Panc1 (cell line): ENCODE measurements around the gene THSD7A. TPM values are rescaled to one million over a fixed set of nuclear protein-coding genes. Genes with fewer than 3 reads are reported as not detected.

Experiments used
- ATAC-seq: fragments of 200-7000 bp; cut with Tn5 transposase; 2 replicates; pipeline ENCODE4 v1.9.1; 2020; ENCODE audit warnings: mild to moderate bottlenecking, moderate library complexity
- BruUV-seq: library from RNA; stranded (reverse); fragments of 400-500 nt; replicated peaks from 2 replicates; lab custom pipeline; 2021; lab: Mats Ljungman, UMichigan
- CTCF ChIA-PET: fragments of 300-600 bp; sonication (Branson Sonifier 250); formaldehyde crosslinking; loops from one replicate; lab custom pipeline; 2022; ENCODE audit warnings: antibody characterized with exemption; lab: Charles Lee
- POLR2A ChIA-PET: fragments of 300-600 bp; sonication (Branson Sonifier 250); formaldehyde crosslinking; loops from one replicate; lab custom pipeline; 2022; ENCODE audit warnings: antibody characterized with exemption; lab: Charles Lee
- DNase-seq: peaks from one replicate; pipeline ENCODE4 v3.0.0-alpha.2; 2010; ENCODE audit warnings: low read depth, low spot score
- H3K27ac ChIP-seq: 2 replicates; pipeline ENCODE4 v1.5.1; 2011; ENCODE audit warnings: mild to moderate bottlenecking, low read length, inconsistent platforms
- H3K27me3 ChIP-seq: fragments of 200-500 bp; sonication (Bioruptor generic); 2 replicates; pipeline ENCODE4 v1.6.0; 2014; ENCODE audit warnings: low read length, inconsistent platforms; ENCODE audit not compliant: control insufficient read depth, insufficient read depth
- H3K36me3 ChIP-seq: fragments of 200-500 bp; sonication (Bioruptor generic); 2 replicates; pipeline ENCODE4 v1.5.1; 2014; ENCODE audit warnings: inconsistent platforms, mild to moderate bottlenecking, low read length, moderate library complexity; ENCODE audit not compliant: control insufficient read depth, insufficient read depth
- H3K4me1 ChIP-seq: 2 replicates; pipeline ENCODE4 v1.5.1; 2011; ENCODE audit warnings: inconsistent platforms, mild to moderate bottlenecking, low read length, moderate library complexity; ENCODE audit not compliant: control insufficient read depth, insufficient read depth
- H3K4me3 ChIP-seq, 2 experiments: 2 replicates each; pipeline ENCODE4 v1.5.1; 2011 to 2012; ENCODE audit warnings: low read depth in 2 of 2, low read length in 2 of 2, mild to moderate bottlenecking in 2 of 2, inconsistent platforms in 1 of 2, moderate library complexity in 1 of 2
- H3K9me3 ChIP-seq: fragments of 200-500 bp; sonication (Bioruptor generic); 2 replicates; pipeline ENCODE4 v1.5.1; 2014; ENCODE audit warnings: low read depth, mild to moderate bottlenecking, inconsistent platforms, low read length, moderate library complexity; ENCODE audit not compliant: control insufficient read depth, insufficient read depth
- CTCF ChIP-seq: fragments of 450-650 bp; IDR thresholded peaks from 2 replicates; pipeline ENCODE4 v1.5.1; 2017; ENCODE audit warnings: mild to moderate bottlenecking
- POLR2AphosphoS5 ChIP-seq: IDR thresholded peaks from 2 replicates; pipeline ENCODE4 v1.6.1; 2012; ENCODE audit warnings: mild to moderate bottlenecking, low read depth, low read length, moderate library complexity
- REST ChIP-seq, 2 experiments: IDR thresholded peaks; 2 replicates each; pipeline ENCODE4 v1.6.1; 2011 to 2012; ENCODE audit warnings: low read depth in 2 of 2, control low read depth in 1 of 2, low read length in 1 of 2, mild to moderate bottlenecking in 1 of 2, moderate library complexity in 1 of 2; ENCODE audit not compliant: insufficient read depth in 1 of 2
- SIN3A ChIP-seq: IDR thresholded peaks from 2 replicates; pipeline ENCODE4 v1.6.1; 2012; ENCODE audit warnings: low read depth, mild to moderate bottlenecking, low read length, moderate library complexity, borderline replicate concordance; ENCODE audit not compliant: insufficient read depth
- TCF7L2 ChIP-seq: IDR thresholded peaks from 2 replicates; pipeline ENCODE4 v1.6.1; 2011; ENCODE audit warnings: mild to moderate bottlenecking, low read depth, low read length, inconsistent platforms
- in situ Hi-C: cut with HindIII; loops from 2 replicates; pipeline ENCODE4 v1.10.0; 2016; ENCODE audit warnings: low sequenced_read_pairs, low pct_unique_long_range_greater_than_20kb
- intact Hi-C: fragments of 100-400 bp; cut with micrococcal nuclease; formaldehyde crosslinking; loops from one replicate; pipeline ENCODE4 v1.10.0; 2022; ENCODE audit not compliant: unreplicated experiment
- total RNA-seq: library from RNA; stranded (reverse); gene quantifications from one replicate; pipeline ENCODE4 v1.2.1, GENCODE V29; 2021; ENCODE audit not compliant: unreplicated experiment

THSD7A gene
- total RNA-seq, 1 experiment from 2014 or later = 38.6 TPM

- in situ Hi-C loops = no loop called here
- CTCF ChIA-PET = no interaction called here
Measured at GRCh38 chr7:11601761-11602160, 230.2 kb downstream of the THSD7A start.

GRCh38 chr7:11593322-11593721 is 238.7 kb downstream of the THSD7A start:
- BruUV-seq = no TSS peak
- intact Hi-C loops = no loop called here

More at GRCh38 chr7:11601761-11602160, 230.2 kb downstream of the THSD7A start:
- Histone ChIP-seq H3K36me3 (no peaks in the 10 kb centered on the region), H3K27me3 (no peaks in the 10 kb centered on the region), H3K4me3 (no peak overlapping the region), H3K9me3 (no peaks in the 10 kb centered on the region; the same call in 1 of the 2 replicates), H3K4me1 (no peaks in the 10 kb centered on the region; the same call in 1 of the 2 replicates), H3K27ac (no peak overlapping the region)
- no TSS peak for BruUV-seq
- DNase-seq (no peak), ATAC-seq (no peak)
- POLR2A ChIA-PET = no interaction called here
- TF ChIP-seq CTCF = no peak
- TF ChIP-seq POLR2AphosphoS5 = no peak
- no peak for TF ChIP-seq SIN3A
- TF ChIP-seq TCF7L2 = no peak
- no peak for TF ChIP-seq REST (IDR thresholded peaks at IDR 0.05; ENCODE audit: insufficient read depth in 1 of 2, low read depth in 2 of 2, low read length in 1 of 2)
- intact Hi-C loops = no loop called here

More at GRCh38 chr7:11593322-11593721, 238.7 kb downstream of the THSD7A start:
- no peak for ATAC-seq
- TF ChIP-seq TCF7L2 = no peak
- no peak for TF ChIP-seq POLR2AphosphoS5
- no peak for TF ChIP-seq REST (IDR thresholded peaks at IDR 0.05; ENCODE audit: insufficient read depth in 1 of 2, low read depth in 2 of 2, low read length in 1 of 2)
- no peak for TF ChIP-seq SIN3A
- no peak for TF ChIP-seq CTCF
- ChIA-PET CTCF (no interaction called here), POLR2A (no interaction called here)
- Histone ChIP-seq H3K27ac (0 out of 2 replicates have a peak overlapping the region, but pooled peaks have one; percentile 24), H3K36me3 (no peaks in the 10 kb centered on the region), H3K4me1 (peaks cover 5% of the 10 kb centered on the region; the same call in 1 of the 2 replicates), H3K9me3 (no peaks in the 10 kb centered on the region), H3K27me3 (no peaks in the 10 kb centered on the region), H3K4me3 (no peak overlapping the region)
- in situ Hi-C loops = no loop called here
- DNase-seq = no peak
